Choroid plexus epithelial cell (primary cell): Measurements from ENCODE around the gene PAX9.

ENCODE experiments used
- DNase-seq: peaks from one replicate; pipeline ENCODE4 v3.0.0-alpha.2; 2010; ENCODE audit warnings: low read depth
- H3K4me3 ChIP-seq: 2 replicates; pipeline ENCODE4 v1.5.1; 2011; ENCODE audit warnings: low read depth, mild to moderate bottlenecking, control low read depth, low read length, moderate library complexity
- TF ChIP-seq, protein P1 (sequence below): conservative IDR thresholded peaks from 2 replicates; pipeline ENCODE4 v1.5.1; 2011; ENCODE audit warnings: low read depth, mild to moderate bottlenecking, control low read depth, inconsistent platforms, low read length, moderate library complexity

PAX9 gene

DNA sequence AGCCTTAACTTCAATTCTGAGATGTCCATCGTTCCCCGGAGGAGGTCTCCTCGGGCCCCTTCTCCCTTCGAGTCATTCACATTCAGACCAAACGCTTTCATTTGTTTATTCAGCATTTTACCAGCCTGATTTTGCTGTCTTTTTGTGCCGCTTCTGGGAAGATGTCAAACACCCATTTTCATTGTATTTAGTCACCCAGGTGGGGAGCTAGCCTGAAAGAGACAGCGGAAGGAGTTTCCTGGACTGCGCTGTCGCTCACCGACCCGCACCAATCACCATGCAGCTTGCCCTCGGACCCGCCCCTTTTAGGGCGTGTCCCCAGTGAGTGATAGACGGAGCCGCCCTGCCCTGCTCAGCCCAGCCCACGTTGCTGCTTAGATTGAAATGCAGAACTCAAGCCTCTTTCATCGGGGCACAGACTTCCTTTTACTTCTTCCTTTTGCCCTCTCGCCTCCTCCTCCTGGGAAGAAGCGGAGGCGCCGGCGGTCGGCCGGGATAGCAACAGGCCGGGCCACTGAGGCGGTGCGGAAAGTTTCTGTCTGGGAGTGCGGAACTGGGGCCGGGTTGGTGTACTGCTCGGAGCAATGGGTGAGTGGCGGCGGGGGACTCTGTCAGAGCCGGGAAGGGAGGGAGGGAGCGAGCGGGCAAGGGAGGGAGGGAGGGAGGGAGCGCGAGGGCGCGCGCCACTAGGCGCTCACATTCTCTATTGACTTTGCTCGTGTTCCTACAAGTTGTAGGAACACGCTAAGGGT lies at the start of gene PAX9:
TSS of gene PAX9 (plus strand) at position 355 of the 752 bp plus-strand sequence. CDS start at position 585, 230 bp downstream.
- TF ChIP-seq, protein P1, sequence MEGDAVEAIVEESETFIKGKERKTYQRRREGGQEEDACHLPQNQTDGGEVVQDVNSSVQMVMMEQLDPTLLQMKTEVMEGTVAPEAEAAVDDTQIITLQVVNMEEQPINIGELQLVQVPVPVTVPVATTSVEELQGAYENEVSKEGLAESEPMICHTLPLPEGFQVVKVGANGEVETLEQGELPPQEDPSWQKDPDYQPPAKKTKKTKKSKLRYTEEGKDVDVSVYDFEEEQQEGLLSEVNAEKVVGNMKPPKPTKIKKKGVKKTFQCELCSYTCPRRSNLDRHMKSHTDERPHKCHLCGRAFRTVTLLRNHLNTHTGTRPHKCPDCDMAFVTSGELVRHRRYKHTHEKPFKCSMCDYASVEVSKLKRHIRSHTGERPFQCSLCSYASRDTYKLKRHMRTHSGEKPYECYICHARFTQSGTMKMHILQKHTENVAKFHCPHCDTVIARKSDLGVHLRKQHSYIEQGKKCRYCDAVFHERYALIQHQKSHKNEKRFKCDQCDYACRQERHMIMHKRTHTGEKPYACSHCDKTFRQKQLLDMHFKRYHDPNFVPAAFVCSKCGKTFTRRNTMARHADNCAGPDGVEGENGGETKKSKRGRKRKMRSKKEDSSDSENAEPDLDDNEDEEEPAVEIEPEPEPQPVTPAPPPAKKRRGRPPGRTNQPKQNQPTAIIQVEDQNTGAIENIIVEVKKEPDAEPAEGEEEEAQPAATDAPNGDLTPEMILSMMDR: no peak
- DNase-seq: peak; percentile 74
- H3K4me3 ChIP-seq: peak within 1 kb of the TSS; percentile 53

DNA sequence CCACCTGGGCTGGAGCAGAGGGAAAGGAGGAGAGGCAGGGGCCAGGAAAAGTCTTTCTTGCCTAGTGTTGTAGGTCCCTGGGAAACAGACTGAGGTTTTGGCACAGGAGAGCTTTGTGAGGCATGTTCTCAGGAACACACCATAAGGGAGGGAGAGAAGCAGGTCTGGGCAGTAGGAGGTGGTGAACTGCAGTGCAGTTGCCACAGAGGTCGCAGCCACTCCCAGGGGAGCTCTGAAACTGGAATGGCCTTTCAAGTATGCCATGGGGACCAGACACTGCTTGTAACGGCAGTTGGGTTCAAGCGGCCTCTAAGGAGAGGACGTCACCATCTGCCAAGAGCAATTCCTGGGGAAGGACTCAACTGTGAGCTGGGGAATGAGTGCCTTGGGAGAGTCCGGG lies 43.8 kb upstream of the PAX9 start:
- DNase-seq: no peak
- no peak overlapping the region for H3K4me3 ChIP-seq
- TF ChIP-seq, protein P1: no peak

DNA sequence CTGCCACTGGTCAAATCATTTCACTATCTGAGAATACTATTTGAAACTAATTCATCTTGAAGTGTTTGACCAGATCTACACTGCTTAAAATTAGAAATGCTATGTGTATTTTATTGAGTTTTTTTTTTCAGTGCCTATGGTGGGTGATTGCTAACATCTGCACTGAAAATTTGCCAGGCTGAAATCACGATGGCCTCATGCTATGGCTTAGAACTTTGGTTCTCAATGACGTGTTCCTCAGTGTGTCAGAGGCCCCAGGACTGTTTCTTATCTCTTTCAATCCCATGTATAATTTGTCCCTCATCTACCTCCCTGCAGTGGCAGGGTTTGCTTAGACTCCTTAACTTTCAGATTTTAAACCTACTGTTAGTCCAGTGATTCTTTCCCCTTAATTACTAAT lies 43.0 kb upstream of the PAX9 start:
- DNase-seq: no peak
- TF ChIP-seq, protein P1: no peak
- H3K4me3 ChIP-seq: no peak overlapping the region

DNA sequence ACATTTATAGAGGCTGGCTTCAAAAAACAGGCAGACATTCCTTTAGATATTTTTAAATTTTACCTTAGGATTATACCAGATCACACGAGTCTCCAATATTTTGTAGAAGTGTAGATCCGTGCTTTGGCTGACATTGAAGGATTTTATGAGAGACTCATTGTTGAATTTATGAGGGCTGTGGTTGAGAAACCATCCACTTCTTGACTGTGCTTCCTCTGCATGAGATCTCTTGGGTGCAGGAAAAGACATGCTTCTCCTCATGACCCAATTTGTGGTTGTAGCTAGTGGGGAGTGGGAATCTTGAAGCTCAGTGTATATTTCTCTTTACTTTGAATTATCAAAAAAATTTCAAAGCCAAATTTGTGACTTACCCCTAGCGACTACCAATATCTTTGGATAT lies 42.5 kb upstream of the PAX9 start:
- DNase-seq: no peak
- TF ChIP-seq, protein P1: no peak
- H3K4me3 ChIP-seq: no peak overlapping the region

DNA sequence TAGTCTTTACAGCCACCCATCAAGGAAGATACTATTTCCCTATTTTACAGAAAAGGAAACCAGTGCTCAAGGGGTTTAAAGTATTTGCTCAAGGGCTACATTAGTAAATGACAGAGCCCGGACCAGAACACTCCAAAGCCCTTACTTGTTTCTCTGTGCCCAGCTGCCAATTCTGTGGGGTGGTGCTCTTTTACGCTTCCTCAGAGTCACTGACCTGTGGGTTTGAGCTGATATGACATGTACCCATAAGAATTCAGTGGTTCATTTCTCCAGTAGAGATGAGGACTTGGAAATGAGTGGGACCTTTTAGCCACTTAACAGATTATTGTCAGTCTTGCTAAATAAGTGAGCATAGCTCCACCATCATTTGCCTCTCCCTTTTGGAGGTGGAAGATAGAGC lies 41.8 kb upstream of the PAX9 start:
- H3K4me3 ChIP-seq: no peak overlapping the region
- DNase-seq: no peak
- TF ChIP-seq, protein P1: no peak

DNA sequence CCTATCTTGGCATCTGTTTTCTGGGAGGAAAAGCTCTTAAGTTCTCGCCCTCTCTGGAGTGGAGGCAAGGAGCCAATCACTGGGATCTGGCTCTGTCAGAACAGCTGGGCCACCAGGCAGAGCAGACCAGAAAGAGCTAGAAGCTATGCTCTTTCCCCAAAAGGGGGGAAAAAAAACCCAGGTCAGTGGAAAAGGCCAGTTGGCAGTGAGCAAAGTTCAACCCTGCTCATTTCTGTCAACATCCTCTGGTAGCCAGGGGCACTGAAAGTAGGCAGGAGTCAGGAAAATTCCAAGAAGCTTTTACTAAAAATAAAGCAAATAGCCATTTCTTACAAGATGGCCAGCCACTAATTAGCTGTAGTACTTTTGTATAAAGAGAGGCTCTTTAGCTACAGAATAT lies 36.6 kb upstream of the PAX9 start:
- H3K4me3 ChIP-seq: no peak overlapping the region
- TF ChIP-seq, protein P1: no peak
- DNase-seq: no peak

DNA sequence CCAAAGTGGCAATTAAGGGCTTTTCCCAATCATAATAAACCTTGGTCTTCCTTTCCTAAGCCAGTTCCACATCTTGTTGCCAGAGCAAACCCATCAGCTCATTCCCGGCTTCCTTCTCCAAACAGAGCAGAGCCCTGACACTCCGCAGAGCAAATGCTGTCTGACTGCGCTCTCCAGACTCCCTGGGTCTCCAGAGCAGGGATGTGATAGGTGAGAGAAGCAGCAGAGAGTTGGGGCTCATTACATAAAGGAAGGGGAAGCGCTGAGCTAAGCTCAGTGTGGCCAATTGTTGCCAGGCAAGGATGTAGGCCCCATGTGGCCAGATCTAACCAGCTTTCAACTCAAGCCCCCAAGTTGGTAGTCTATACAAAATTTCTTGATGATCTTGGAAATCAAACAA lies 36.2 kb upstream of the PAX9 start:
- no peak overlapping the region for H3K4me3 ChIP-seq
- TF ChIP-seq, protein P1: no peak
- no peak for DNase-seq
